Measurements from ENCODE around the gene RILPL2. TPM values are rescaled to one million over a fixed set of nuclear protein-coding genes. Genes with fewer than 3 reads are reported as not detected.

Gene RILPL2
- total and polyA plus RNA-seq, 10 donors: 10.8 to 18.0 (median 13.5) TPM

- peak overlapping the region in 1 of 8 donors; percentile 64 for H3K4me3 ChIP-seq
- no peaks in the 10 kb centered on the region for H3K27me3 ChIP-seq (replicated peaks in 1 of 7)
- H3K27ac ChIP-seq: peak overlapping the region; percentile 68 to 92 (median 83)
- 81 to 93% (median 88%) methylated on average over 2 of the region's 2 CpGs for WGBS, 5 donors
- H3K36me3 ChIP-seq: no peaks in the 10 kb centered on the region
- intact Hi-C loops (cut with DNase I; ENCODE audit: low total_unique reads): no loop called here
- TF ChIP-seq POLR2AphosphoS5 (IDR thresholded peaks at IDR 0.05) (no peak), POLR2A (IDR thresholded peaks at IDR 0.05) (no peak), CTCF (IDR thresholded peaks at IDR 0.05 in 8 of 11, conservative IDR thresholded peaks at IDR 0.05 in 3 of 11) (no peak)
- peaks cover 15 to 50% (median 35%) of the 10 kb centered on the region in 6 donors for H3K4me1 ChIP-seq
- H3K9me3 ChIP-seq: no peaks in the 10 kb centered on the region
- no peak for DNase-seq
Observed at GRCh38 chr12:123449249-123449733, 12.8 kb upstream of the RILPL2 start.

- peak overlapping the region in 1 of 8 donors; percentile 41 for H3K4me3 ChIP-seq
- H3K27me3 ChIP-seq (replicated peaks in 1 of 7): no peaks in the 10 kb centered on the region
- WGBS, 5 donors: 50 to 73% (median 66%) methylated on average over 4 of the region's 4 CpGs
- no peaks in the 10 kb centered on the region for H3K36me3 ChIP-seq
- DNase-seq: no peak
- H3K9me3 ChIP-seq: no peaks in the 10 kb centered on the region
- no peak for TF ChIP-seq POLR2A (IDR thresholded peaks at IDR 0.05)
- no peak for TF ChIP-seq POLR2AphosphoS5 (IDR thresholded peaks at IDR 0.05)
- no peak for TF ChIP-seq CTCF (IDR thresholded peaks at IDR 0.05 in 8 of 11, conservative IDR thresholded peaks at IDR 0.05 in 3 of 11)
- intact Hi-C loops (cut with DNase I; ENCODE audit: low total_unique reads): no loop called here
- peak overlapping the region in 7 of 8 donors; percentile 62 to 92 (median 82) for H3K27ac ChIP-seq
- H3K4me1 ChIP-seq: peaks cover 15 to 74% (median 44%) of the 10 kb centered on the region in 6 donors
Observed at GRCh38 chr12:123446333-123446713, 9.8 kb upstream of the RILPL2 start.

GRCh38 chr12:123445388-123446332, 9.2 kb upstream of the RILPL2 start:
- Histone ChIP-seq H3K9me3 (no peaks in the 10 kb centered on the region), H3K4me3 (peak overlapping the region in 1 of 8 donors; percentile 41), H3K4me1 (peaks cover 15 to 74% (median 44%) of the 10 kb centered on the region in 6 donors), H3K27me3 (replicated peaks in 1 of 7) (no peaks in the 10 kb centered on the region), H3K36me3 (no peaks in the 10 kb centered on the region), H3K27ac (peak overlapping the region; percentile 6 to 92 (median 82))
- WGBS, 5 donors: 34 to 53% (median 39%) methylated on average over 14 to 18 of the region's 18 CpGs
- DNase-seq: no peak
- intact Hi-C loops (cut with DNase I; ENCODE audit: low total_unique reads): no loop called here
- no peak for TF ChIP-seq POLR2A (IDR thresholded peaks at IDR 0.05)
- TF ChIP-seq CTCF (IDR thresholded peaks at IDR 0.05 in 8 of 11, conservative IDR thresholded peaks at IDR 0.05 in 3 of 11): no peak
- no peak for TF ChIP-seq POLR2AphosphoS5 (IDR thresholded peaks at IDR 0.05)

All from spleen (tissue), 11 donors.